ENCODE data around the gene PAGR1.

- TF ChIP-seq CTCF (IDR thresholded peaks at IDR 0.05; ENCODE audit: poor library complexity) = no peak
- TF ChIP-seq EZH2 (IDR thresholded peaks at IDR 0.05; ENCODE audit: borderline replicate concordance) = no peak
Measured at GRCh38 chr16:29813644-29814562, 2.0 kb upstream of the PAGR1 start.
